ENCODE results near the gene HNRNPLL. TPM values are rescaled to one million over a fixed set of nuclear protein-coding genes. Genes with fewer than 3 reads are reported as not detected.

Gene HNRNPLL
- total and polyA plus RNA-seq, 4 donors: 53.2 to 85.3 (median 59.7) TPM

DNA sequence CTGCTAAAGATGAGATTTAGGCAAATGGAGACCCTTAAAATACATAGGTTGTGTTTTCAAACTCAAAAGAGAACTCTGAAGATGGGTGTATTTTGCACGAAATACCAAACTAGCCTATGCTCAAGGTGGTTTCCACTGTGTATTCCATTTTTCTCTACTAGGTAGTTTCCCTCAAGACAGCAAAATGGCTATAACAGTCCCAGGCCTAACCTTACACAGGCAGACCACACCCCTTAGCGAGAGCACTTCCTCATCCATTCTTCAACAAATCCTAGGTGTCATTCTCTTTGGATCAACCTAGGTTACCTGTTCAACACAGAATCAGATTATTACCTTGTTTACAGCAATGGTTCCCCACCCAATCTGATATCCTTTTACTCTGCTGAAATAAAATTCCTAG is 42.6 kb downstream of the HNRNPLL start:
- Histone ChIP-seq H3K4me1 (ENCODE audit: control insufficient read depth, insufficient read depth, low read length) (no peaks in the 10 kb centered on the region), H3K36me3 (ENCODE audit: control insufficient read depth, insufficient read depth, low read length) (peaks cover 3% of the 10 kb centered on the region), H3K27ac (ENCODE audit: low read depth, low read length) (no peak overlapping the region), H3K4me3 (ENCODE audit: low read depth, low read length) (no peak overlapping the region), H3K27me3 (ENCODE audit: control insufficient read depth, insufficient read depth, low read length) (no peaks in the 10 kb centered on the region), H3K9me3 (ENCODE audit: control insufficient read depth, insufficient read depth, low read length) (no peaks in the 10 kb centered on the region)
- WGBS (ENCODE audit: insufficient coverage): 90% methylated on average over 2 of the region's 2 CpGs
- no peak for DNase-seq (ENCODE audit: low read depth in 4 of 6, low spot score in 6 of 6)

DNA sequence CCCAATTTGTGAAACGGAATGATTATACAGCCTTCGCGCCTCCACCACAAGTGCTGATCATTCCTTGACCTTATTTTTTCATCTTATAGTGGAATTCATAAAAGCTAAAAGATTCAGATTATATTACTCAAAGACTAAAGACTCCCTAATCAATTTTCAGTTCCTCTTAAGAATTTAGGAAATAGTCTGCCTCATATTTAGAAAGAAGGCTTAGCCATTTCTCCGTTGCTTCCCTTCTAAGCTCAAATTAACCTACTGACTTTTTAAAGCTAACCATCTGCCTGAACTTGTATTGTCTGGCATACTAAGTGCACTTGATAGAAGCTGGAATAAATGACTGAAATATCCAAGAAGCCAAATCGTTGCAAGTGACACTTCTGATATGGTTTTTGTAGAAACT is 44.7 kb downstream of the HNRNPLL start:
- Histone ChIP-seq H3K4me1 (ENCODE audit: control insufficient read depth, insufficient read depth, low read length) (no peaks in the 10 kb centered on the region), H3K36me3 (ENCODE audit: control insufficient read depth, insufficient read depth, low read length) (no peaks in the 10 kb centered on the region), H3K27me3 (ENCODE audit: control insufficient read depth, insufficient read depth, low read length) (no peaks in the 10 kb centered on the region), H3K27ac (ENCODE audit: low read depth, low read length) (no peak overlapping the region), H3K9me3 (ENCODE audit: control insufficient read depth, insufficient read depth, low read length) (no peaks in the 10 kb centered on the region), H3K4me3 (ENCODE audit: low read depth, low read length) (no peak overlapping the region)
- WGBS (ENCODE audit: insufficient coverage): no CpG with 5 or more reads among the region's 5 CpGs
- no peak for DNase-seq (ENCODE audit: low read depth in 4 of 6, low spot score in 6 of 6)

DNA sequence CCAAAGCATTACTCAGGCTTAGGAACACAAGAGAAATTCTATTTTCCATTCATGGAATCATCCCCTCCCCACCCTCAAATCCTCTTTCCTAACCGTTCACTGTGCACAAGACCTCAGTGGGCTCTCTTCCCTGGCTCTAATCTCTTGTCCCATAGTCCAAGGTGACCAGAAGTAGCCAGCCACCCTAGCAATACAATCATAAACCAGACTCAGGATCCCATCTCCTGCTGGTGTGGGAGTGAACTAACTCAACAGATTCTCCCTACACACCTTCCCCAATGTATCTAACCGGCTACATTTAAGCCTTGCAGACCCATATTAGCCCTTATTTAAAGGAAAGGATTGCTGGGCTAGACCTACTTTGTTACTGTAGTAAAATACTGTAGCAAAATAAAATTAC is 45.5 kb downstream of the HNRNPLL start:
- 60% methylated on average over 1 of the region's 2 CpGs for WGBS (ENCODE audit: insufficient coverage)

DNA sequence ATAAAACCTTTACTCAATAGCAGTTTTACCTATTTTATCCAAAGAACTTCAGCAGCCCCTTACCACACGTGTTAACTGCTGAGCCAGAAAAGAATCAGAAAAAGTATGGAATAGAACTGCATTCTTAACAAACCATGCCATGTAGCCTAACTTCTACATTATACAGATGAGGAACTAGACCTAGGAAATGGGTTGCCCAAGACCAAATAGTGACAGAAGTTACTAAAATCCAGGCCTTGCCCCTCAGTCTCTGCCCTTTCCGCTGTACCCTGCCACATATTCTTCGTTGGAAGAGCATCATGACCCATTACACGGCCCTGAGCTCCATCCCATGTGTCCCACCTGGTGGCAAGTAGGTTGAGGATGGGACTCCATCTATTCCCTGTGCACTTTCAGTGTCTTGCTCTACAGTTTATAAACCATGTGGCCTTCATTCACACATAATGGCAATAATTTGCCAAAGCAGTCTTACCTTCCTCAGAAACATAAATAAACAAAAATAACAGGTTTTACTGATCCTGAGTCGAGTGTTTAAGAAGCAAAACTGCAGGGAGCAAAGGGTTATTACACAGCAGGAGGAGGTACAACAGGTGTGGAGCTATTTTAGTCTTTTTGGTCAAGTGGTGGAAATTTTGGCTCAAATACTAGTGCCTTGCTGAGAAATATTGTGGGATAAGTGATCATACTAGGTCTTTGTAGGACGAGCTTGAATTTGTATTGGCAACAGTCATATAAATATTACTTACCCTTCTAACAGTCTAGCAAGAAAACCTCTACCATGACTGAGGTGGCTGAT is 46.5 kb downstream of the HNRNPLL start:
- 94% methylated on average over 4 of the region's 6 CpGs for WGBS (ENCODE audit: insufficient coverage)
- Histone ChIP-seq H3K27ac (ENCODE audit: low read depth, low read length) (no peak overlapping the region), H3K27me3 (ENCODE audit: control insufficient read depth, insufficient read depth, low read length) (no peaks in the 10 kb centered on the region), H3K4me3 (ENCODE audit: low read depth, low read length) (no peak overlapping the region), H3K4me1 (ENCODE audit: control insufficient read depth, insufficient read depth, low read length) (no peaks in the 10 kb centered on the region), H3K36me3 (ENCODE audit: control insufficient read depth, insufficient read depth, low read length) (no peaks in the 10 kb centered on the region), H3K9me3 (ENCODE audit: control insufficient read depth, insufficient read depth, low read length) (no peaks in the 10 kb centered on the region)
- DNase-seq (ENCODE audit: low read depth in 4 of 6, low spot score in 6 of 6): no peak

More for the DNA sequence above, 45.5 kb downstream of the HNRNPLL start:
- H3K27me3 ChIP-seq (ENCODE audit: control insufficient read depth, insufficient read depth, low read length): no peaks in the 10 kb centered on the region
- no peaks in the 10 kb centered on the region for H3K36me3 ChIP-seq (ENCODE audit: control insufficient read depth, insufficient read depth, low read length)
- H3K4me3 ChIP-seq (ENCODE audit: low read depth, low read length): no peak overlapping the region
- no peaks in the 10 kb centered on the region for H3K4me1 ChIP-seq (ENCODE audit: control insufficient read depth, insufficient read depth, low read length)
- no peak for DNase-seq (ENCODE audit: low read depth in 4 of 6, low spot score in 6 of 6)
- no peak overlapping the region for H3K27ac ChIP-seq (ENCODE audit: low read depth, low read length)
- no peaks in the 10 kb centered on the region for H3K9me3 ChIP-seq (ENCODE audit: control insufficient read depth, insufficient read depth, low read length)

DNA sequence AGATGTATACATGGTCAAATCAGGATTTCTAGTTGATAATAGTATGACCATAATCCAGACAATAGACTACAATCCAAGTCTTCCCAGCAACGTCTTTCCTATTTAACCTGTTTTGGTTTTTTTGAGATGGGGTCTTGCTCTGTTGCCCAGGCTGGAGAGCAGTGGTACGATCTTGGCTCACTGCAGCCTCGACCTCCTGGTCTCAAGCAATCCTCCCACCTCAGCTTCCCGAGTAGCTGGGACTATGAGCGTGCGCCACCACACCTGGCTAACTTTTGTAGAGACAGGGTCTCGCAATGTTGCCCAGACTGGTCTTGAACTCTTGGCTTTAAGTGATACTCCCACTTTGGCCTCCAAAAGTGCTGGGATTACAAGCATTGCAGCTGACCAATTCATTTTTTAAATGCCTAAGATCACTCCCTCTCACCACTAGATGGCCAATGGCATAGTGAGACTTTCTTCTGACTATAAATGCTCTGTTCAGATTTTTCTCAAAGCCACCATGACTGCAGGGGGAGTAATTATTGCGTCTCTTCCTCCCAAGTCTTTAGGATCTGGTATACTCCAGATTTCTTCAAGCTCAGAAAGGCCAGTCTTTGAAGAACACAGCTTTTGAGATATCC is 47.6 kb downstream of the HNRNPLL start:
- H3K4me1 ChIP-seq (ENCODE audit: control insufficient read depth, insufficient read depth, low read length): no peaks in the 10 kb centered on the region
- no peak overlapping the region for H3K4me3 ChIP-seq (ENCODE audit: low read depth, low read length)
- no peak overlapping the region for H3K27ac ChIP-seq (ENCODE audit: low read depth, low read length)
- H3K27me3 ChIP-seq (ENCODE audit: control insufficient read depth, insufficient read depth, low read length): no peaks in the 10 kb centered on the region
- peak in 1 of 6 donors; percentile 13 for DNase-seq (ENCODE audit: low read depth in 4 of 6, low spot score in 6 of 6)
- no peaks in the 10 kb centered on the region for H3K36me3 ChIP-seq (ENCODE audit: control insufficient read depth, insufficient read depth, low read length)
- 95% methylated on average over 7 of the region's 8 CpGs for WGBS (ENCODE audit: insufficient coverage)
- H3K9me3 ChIP-seq (ENCODE audit: control insufficient read depth, insufficient read depth, low read length): no peaks in the 10 kb centered on the region

DNA sequence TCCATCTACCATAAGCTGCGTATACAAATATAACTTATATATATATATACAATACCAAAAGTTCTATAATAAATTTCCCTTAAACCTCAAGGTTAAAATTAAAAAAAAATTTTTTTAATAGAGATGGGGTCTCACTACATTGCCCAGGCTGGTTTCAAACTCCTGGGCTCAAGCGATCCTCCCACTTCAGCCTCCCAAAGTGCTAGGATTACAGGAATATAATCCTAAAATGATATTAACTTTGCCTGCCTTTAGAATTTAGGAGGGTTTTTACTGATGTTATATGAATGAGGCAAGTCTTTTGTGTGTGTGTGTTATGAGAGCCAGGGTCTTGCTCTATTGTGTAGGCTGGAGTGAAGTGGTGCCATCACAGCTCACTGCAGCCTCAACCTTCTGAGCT is 49.2 kb downstream of the HNRNPLL start:
- no peak for DNase-seq (ENCODE audit: low read depth in 4 of 6, low spot score in 6 of 6)
- Histone ChIP-seq H3K4me3 (ENCODE audit: low read depth, low read length) (no peak overlapping the region), H3K27me3 (ENCODE audit: control insufficient read depth, insufficient read depth, low read length) (no peaks in the 10 kb centered on the region), H3K36me3 (ENCODE audit: control insufficient read depth, insufficient read depth, low read length) (no peaks in the 10 kb centered on the region), H3K9me3 (ENCODE audit: control insufficient read depth, insufficient read depth, low read length) (no peaks in the 10 kb centered on the region), H3K4me1 (ENCODE audit: control insufficient read depth, insufficient read depth, low read length) (no peaks in the 10 kb centered on the region), H3K27ac (ENCODE audit: low read depth, low read length) (no peak overlapping the region)
- no CpG with 5 or more reads among the region's 2 CpGs for WGBS (ENCODE audit: insufficient coverage)

DNA sequence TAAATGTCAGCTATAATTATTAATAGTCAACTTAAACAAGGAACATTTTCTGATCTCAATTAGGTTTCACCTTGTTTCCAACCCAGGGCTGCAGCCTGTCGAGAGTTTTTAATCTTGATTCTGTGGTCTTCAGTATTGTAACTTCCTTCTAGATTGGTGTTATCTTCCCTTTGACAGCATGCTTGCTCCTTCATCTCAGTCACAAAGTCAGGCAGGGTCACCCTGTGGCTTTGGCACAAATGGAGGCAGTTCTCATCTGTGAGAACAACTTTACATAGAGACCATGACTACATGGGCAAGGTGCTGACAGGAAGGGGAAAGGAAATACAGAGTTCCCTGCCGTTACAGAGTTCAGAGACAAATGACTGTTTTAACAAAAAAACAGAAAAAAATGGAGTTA is 50.5 kb downstream of the HNRNPLL start:
- Histone ChIP-seq H3K36me3 (ENCODE audit: control insufficient read depth, insufficient read depth, low read length) (no peaks in the 10 kb centered on the region), H3K4me1 (ENCODE audit: control insufficient read depth, insufficient read depth, low read length) (no peaks in the 10 kb centered on the region), H3K9me3 (ENCODE audit: control insufficient read depth, insufficient read depth, low read length) (no peaks in the 10 kb centered on the region), H3K27ac (ENCODE audit: low read depth, low read length) (no peak overlapping the region), H3K27me3 (ENCODE audit: control insufficient read depth, insufficient read depth, low read length) (no peaks in the 10 kb centered on the region), H3K4me3 (ENCODE audit: low read depth, low read length) (no peak overlapping the region)
- WGBS (ENCODE audit: insufficient coverage): no CpG with 5 or more reads among the region's 2 CpGs
- no peak for DNase-seq (ENCODE audit: low read depth in 4 of 6, low spot score in 6 of 6)

DNA sequence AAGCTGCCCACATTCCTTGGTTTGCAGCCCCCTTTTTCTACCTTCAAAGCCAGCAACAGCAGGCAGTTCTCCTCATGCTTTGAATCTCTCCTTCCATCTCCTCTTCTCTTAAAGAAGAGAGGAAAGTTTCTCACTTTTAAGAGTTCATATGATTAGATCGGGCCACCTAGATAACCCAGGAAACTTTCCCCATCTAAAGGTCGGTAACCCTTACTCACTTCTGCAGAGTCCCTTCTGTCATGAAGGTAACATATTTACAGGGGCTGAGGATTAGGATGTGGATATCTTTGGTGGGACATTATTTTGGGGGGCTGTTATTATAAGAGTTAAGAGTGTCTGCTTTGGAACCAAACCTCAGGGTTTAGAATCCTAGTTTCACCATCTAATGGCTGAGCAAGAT is 51.0 kb downstream of the HNRNPLL start:
- H3K4me1 ChIP-seq (ENCODE audit: control insufficient read depth, insufficient read depth, low read length): no peaks in the 10 kb centered on the region
- H3K27me3 ChIP-seq (ENCODE audit: control insufficient read depth, insufficient read depth, low read length): no peaks in the 10 kb centered on the region
- DNase-seq (ENCODE audit: low read depth in 4 of 6, low spot score in 6 of 6): no peak
- H3K36me3 ChIP-seq (ENCODE audit: control insufficient read depth, insufficient read depth, low read length): no peaks in the 10 kb centered on the region
- H3K9me3 ChIP-seq (ENCODE audit: control insufficient read depth, insufficient read depth, low read length): no peaks in the 10 kb centered on the region
- H3K27ac ChIP-seq (ENCODE audit: low read depth, low read length): no peak overlapping the region
- no peak overlapping the region for H3K4me3 ChIP-seq (ENCODE audit: low read depth, low read length)
- WGBS (ENCODE audit: insufficient coverage): no CpG with 5 or more reads among the region's 2 CpGs

DNA sequence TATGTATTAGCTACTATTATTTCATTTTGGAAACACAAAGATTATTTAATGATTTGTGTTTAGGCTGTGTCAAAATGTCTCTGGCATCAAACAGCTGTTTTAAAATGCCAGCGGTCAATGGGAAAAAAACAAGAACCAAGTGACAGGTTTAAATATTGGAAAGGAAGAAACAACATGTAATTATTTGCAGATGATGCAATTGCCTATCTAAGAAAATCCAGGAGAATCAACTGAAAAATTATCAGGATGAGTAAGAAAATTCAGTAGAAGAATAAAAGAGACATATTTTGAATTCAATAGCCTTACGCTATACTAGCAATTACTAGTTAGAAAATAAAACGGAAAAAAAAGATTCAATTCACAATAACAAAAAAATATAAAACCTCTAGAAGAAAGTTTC is 51.6 kb downstream of the HNRNPLL start:
- WGBS (ENCODE audit: insufficient coverage): no CpG with 5 or more reads among the region's 3 CpGs
- H3K9me3 ChIP-seq (ENCODE audit: control insufficient read depth, insufficient read depth, low read length): no peaks in the 10 kb centered on the region
- no peak overlapping the region for H3K4me3 ChIP-seq (ENCODE audit: low read depth, low read length)
- H3K27ac ChIP-seq (ENCODE audit: low read depth, low read length): no peak overlapping the region
- H3K27me3 ChIP-seq (ENCODE audit: control insufficient read depth, insufficient read depth, low read length): no peaks in the 10 kb centered on the region
- no peaks in the 10 kb centered on the region for H3K4me1 ChIP-seq (ENCODE audit: control insufficient read depth, insufficient read depth, low read length)
- H3K36me3 ChIP-seq (ENCODE audit: control insufficient read depth, insufficient read depth, low read length): no peaks in the 10 kb centered on the region
- DNase-seq (ENCODE audit: low read depth in 4 of 6, low spot score in 6 of 6): no peak

DNA sequence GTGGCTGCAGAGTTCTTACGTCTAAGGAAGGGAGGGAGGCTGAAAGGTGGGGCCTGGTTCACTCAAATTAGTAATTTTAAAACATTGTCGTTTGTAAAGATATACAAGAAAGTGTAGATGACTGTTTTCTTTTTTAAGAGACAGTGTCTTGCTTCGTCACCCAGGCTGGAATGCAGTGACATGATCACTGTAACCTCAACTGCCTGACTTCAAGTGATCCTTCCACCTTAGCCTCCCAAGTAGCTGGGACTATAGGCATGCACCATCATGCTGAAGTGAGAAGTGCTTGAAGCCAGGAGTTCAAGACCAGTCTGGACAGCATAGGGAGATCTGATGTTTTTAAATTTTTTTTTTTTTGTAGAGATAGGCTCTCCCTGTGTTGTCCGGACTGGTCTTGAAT is 52.9 kb downstream of the HNRNPLL start:
- Histone ChIP-seq H3K27me3 (ENCODE audit: control insufficient read depth, insufficient read depth, low read length) (no peaks in the 10 kb centered on the region), H3K9me3 (ENCODE audit: control insufficient read depth, insufficient read depth, low read length) (no peaks in the 10 kb centered on the region), H3K27ac (ENCODE audit: low read depth, low read length) (no peak overlapping the region), H3K36me3 (ENCODE audit: control insufficient read depth, insufficient read depth, low read length) (no peaks in the 10 kb centered on the region), H3K4me1 (ENCODE audit: control insufficient read depth, insufficient read depth, low read length) (peaks cover 4% of the 10 kb centered on the region), H3K4me3 (ENCODE audit: low read depth, low read length) (no peak overlapping the region)
- 100% methylated on average over 2 of the region's 4 CpGs for WGBS (ENCODE audit: insufficient coverage)
- no peak for DNase-seq (ENCODE audit: low read depth in 4 of 6, low spot score in 6 of 6)
